Lower lobe of right lung (tissue), 2 donors: Measurements from ENCODE around the gene CEP192. TPM values are rescaled to one million over a fixed set of nuclear protein-coding genes. Genes with fewer than 3 reads are reported as not detected.
"Not testable (repeated sequence)": the region's sequence is repeated elsewhere in the genome, so short reads cannot be mapped to it uniquely, and the experiment has no call there.

Experiments
- ATAC-seq, 2 donors: fragments of 200-7000 bp; cut with Tn5 transposase; one replicate each; pipeline ENCODE4 v1.9.1; 2020 to 2022; ENCODE audit warnings: mild to moderate bottlenecking in 2 of 2, moderate library complexity in 2 of 2
- DNase-seq: peaks from one replicate; pipeline ENCODE4 v3.0.0-alpha.2; 2020
- H3K27ac ChIP-seq: fragments of 200-600 bp; one replicate; pipeline ENCODE4 v1.8.0; 2022
- H3K27me3 ChIP-seq: fragments of 200-600 bp; one replicate; pipeline ENCODE4 v1.8.0; 2022; ENCODE audit warnings: low read depth
- H3K36me3 ChIP-seq: fragments of 200-600 bp; one replicate; pipeline ENCODE4 v1.8.0; 2022; ENCODE audit warnings: mild to moderate bottlenecking
- H3K4me1 ChIP-seq: fragments of 200-600 bp; one replicate; pipeline ENCODE4 v1.8.0; 2022
- H3K4me3 ChIP-seq: fragments of 200-600 bp; one replicate; pipeline ENCODE4 v1.8.0; 2022; ENCODE audit warnings: mild to moderate bottlenecking
- H3K9me3 ChIP-seq: fragments of 200-600 bp; one replicate; pipeline ENCODE4 v1.8.0; 2022
- CTCF ChIP-seq: fragments of 200-600 bp; IDR thresholded peaks from one replicate; pipeline ENCODE4 v1.8.0; 2022; ENCODE audit warnings: antibody characterized with exemption, mild to moderate bottlenecking
- intact Hi-C: fragments of 100-400 bp; cut with DNase I; formaldehyde crosslinking; loops from one replicate; pipeline ENCODE4 v1.11.0; 2022
- total RNA-seq: library from RNA; stranded (reverse); fragmentation: NEBNext Ultra II Directional; extraction: Animal tissue kit (Norgen Biotek cat#: 25700); gene quantifications from one replicate; pipeline ENCODE4 v1.2.1, GENCODE V29; 2021
- donor health status: DM: no; HTN: yes; CAD: no; lungs with severe emphysema.

The CEP192 gene
- total RNA-seq, 1 donor from 2014 or later = 29.1 TPM

GRCh38 chr18:12976305-12976704, 14.9 kb upstream of the CEP192 start:
- Histone ChIP-seq H3K4me1 (peaks cover 7% of the 10 kb centered on the region), H3K27me3 (no peaks in the 10 kb centered on the region), H3K36me3 (peaks cover 62% of the 10 kb centered on the region), H3K4me3 (no peak overlapping the region), H3K27ac (no peak overlapping the region), H3K9me3 (no peaks in the 10 kb centered on the region)
- intact Hi-C loops = no loop called here
- DNase-seq (no peak), ATAC-seq (peak in 1 of 2 donors; percentile 22)
- no peak for TF ChIP-seq CTCF

DNA sequence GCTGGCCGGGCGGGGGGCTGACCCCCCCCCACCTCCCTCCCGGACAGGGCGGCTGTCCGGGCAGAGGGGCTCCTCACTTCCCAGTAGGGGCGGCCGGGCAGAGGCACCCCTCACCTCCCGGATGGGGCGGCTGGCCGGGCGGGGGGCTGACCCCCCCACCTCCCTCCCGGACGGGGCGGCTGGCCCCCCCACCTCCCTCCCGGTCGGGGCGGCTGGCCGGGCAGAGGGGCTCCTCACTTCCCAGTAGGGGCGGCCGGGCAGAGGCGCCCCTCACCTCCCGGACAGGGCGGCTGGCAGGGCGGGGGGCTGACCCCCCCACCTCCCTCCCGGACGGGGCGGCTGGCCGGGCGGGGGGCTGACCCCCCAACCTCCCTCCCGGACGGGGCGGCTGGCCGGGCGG, 11.1 kb upstream of the CEP192 start:
- H3K27me3 ChIP-seq, H3K4me1 ChIP-seq, intact Hi-C loops, ATAC-seq, H3K4me3 ChIP-seq, DNase-seq, H3K9me3 ChIP-seq, H3K27ac ChIP-seq: not testable (repeated sequence)
- peaks cover 61% of the 10 kb centered on the region for H3K36me3 ChIP-seq

GRCh38 chr18:12989397-12990122, 1.6 kb upstream of the CEP192 start:
- Histone ChIP-seq H3K4me3 (no peak overlapping the region), H3K9me3 (no peaks in the 10 kb centered on the region), H3K4me1 (peaks cover 18% of the 10 kb centered on the region), H3K36me3 (peaks cover 23% of the 10 kb centered on the region), H3K27ac (no peak overlapping the region), H3K27me3 (no peaks in the 10 kb centered on the region)
- no peak for TF ChIP-seq CTCF
- intact Hi-C loops = no loop called here
- no peak for ATAC-seq
- no peak for DNase-seq

DNA sequence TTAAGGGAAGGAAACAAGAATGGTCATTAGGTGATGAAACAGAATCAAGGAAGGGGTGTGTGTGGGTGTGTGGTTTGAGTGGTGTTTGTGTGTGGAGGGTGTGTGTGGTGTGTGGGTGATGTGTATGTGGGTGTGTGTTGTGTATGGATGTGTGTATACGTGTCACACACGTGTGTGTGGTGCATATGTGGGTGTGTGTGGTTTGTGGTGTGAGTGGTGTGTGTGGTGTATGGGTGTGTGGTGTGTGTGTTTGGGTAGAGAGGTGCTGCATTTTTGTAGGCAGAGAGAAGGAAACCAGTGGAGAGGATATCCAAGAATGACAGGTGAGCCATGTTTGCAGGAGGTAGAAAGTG, 1.1 kb upstream of the CEP192 start:
- no peak for ATAC-seq

DNA sequence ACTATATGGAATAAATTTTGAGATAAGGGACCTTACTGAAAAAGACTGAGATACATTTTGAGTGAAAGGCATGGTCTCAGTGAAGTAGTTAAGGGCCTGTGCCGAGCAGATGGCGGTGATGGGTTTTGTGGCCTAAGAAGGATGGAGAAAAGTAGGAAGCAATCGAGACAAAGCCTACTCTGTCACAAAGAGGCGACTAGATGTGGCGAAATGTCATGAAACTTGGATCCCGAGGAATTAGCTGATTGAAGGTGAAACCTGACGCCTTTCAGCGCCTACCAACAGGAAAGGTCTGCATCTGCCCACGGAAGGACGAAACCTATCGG, 558 bp upstream of the CEP192 start:
- intact Hi-C loops = no loop called here
- no peak for TF ChIP-seq CTCF
- peak overlapping the region; percentile 97 for H3K4me3 ChIP-seq
- H3K4me1 ChIP-seq = peaks cover 18% of the 10 kb centered on the region
- DNase-seq (no peak), ATAC-seq (no peak)
- H3K27me3 ChIP-seq = no peaks in the 10 kb centered on the region
- H3K9me3 ChIP-seq = no peaks in the 10 kb centered on the region
- H3K36me3 ChIP-seq = peaks cover 12% of the 10 kb centered on the region
- peak overlapping the region; percentile 93 for H3K27ac ChIP-seq

More for the DNA sequence above, 1.1 kb upstream of the CEP192 start:
- no peaks in the 10 kb centered on the region for H3K9me3 ChIP-seq
- no peak for TF ChIP-seq CTCF
- DNase-seq = no peak
- H3K36me3 ChIP-seq = peaks cover 18% of the 10 kb centered on the region
- H3K27ac ChIP-seq = no peak overlapping the region
- H3K4me3 ChIP-seq = peak overlapping the region; percentile 97
- intact Hi-C loops = no loop called here
- H3K27me3 ChIP-seq = no peaks in the 10 kb centered on the region
- peaks cover 18% of the 10 kb centered on the region for H3K4me1 ChIP-seq

DNA sequence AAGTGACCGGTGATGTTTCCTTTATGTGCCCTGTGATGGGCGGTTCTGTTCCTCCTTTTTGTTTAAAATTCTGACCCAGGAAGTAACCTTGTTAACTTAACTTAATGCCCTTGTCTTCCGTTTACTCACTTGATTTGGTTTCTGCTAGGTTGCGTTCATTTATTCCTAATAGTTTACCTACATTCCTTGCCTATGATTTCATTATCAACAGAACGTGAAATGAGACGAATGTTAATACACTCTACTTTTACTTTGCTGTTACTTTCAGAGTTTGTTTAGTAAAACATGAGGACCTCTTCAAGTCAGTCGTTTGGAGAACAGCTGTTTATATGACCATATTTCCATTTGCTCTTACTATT, 638 bp downstream of the CEP192 start:
- peak overlapping the region; percentile 93 for H3K27ac ChIP-seq
- H3K36me3 ChIP-seq = peaks cover 4% of the 10 kb centered on the region
- H3K27me3 ChIP-seq = no peaks in the 10 kb centered on the region
- TF ChIP-seq CTCF = no peak
- H3K4me3 ChIP-seq = peak overlapping the region; percentile 97
- ATAC-seq (peak in 1 of 2 donors; percentile 52), DNase-seq (no peak)
- peaks cover 18% of the 10 kb centered on the region for H3K4me1 ChIP-seq
- intact Hi-C loops = no loop called here
- no peaks in the 10 kb centered on the region for H3K9me3 ChIP-seq
